ENCODE measurements around the gene ZFAND5. TPM values are rescaled to one million over a fixed set of nuclear protein-coding genes. Genes with fewer than 3 reads are reported as not detected.
A peak's percentile ranks its signal among the peaks of the same experiment; 100 is the strongest.

Gene ZFAND5
- total RNA-seq, result 174 TPM
- long read RNA-seq, transcript ZFAND5-206 (4 exons, 553 nt), result minor isoform, 13 of 168 reads
- long read RNA-seq, transcript ZFAND5-204 (6 exons, 2,686 nt), result major isoform, 88 of 168 reads
- long read RNA-seq, transcript ZFAND5-205 (7 exons, 2,785 nt), result minor isoform, 43 of 168 reads
- long read RNA-seq, partial matches to known transcripts, result 14 of 168 reads
- long read RNA-seq, other reads (novel, unspliced or antisense), result 10 of 168 reads

DNA sequence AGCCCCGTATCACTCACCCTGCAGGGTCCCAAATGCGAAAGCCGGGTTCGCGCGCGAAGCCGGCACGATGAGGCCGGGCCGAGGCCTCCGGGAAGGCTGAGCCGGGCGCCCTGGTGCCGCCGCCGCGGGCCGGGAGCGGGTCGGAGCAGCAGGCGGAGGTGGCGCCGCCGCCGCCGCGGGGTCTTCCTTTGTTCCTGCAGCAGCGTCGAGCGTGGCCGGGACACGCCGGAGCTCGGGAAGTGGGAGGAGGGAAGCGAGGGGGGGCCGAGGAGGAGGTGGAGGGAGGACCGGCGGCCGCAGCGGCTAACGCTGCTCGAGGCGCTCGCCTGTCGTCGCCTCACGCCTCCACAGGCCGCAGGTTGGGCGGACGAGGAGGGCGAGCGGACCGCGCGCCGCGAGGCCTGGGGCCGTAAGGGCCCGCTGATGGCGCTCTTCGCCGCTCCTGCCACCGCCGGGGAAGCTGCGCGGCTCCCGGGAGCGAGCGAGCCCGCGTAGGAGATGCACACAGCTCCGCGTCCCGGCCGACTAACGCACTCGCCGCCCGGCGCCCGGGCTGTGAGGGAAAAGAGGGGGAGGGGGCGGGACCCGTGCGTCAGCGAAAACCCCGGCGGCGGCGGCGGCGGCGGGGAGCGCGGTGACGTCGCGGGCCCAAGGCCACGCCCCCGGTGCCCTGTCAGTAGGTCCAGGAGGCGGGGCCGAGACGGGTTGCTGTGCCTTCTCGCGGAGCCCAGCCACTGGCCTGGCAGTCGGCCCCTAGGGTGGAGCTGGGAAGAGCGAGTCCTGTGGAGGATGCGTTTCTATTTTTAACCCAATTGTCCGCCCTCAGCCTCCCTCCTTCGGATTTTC, at the start of gene ZFAND5:
ZFAND5 (minus strand) TSS at position 530 of the 846 bp plus-strand sequence. CDS start 4,430 bp downstream, outside the sequence.
- intact Hi-C loops (cut with micrococcal nuclease), result no loop called here
- DNase-seq (peak; percentile 100), ATAC-seq (peak; percentile 94)

DNA sequence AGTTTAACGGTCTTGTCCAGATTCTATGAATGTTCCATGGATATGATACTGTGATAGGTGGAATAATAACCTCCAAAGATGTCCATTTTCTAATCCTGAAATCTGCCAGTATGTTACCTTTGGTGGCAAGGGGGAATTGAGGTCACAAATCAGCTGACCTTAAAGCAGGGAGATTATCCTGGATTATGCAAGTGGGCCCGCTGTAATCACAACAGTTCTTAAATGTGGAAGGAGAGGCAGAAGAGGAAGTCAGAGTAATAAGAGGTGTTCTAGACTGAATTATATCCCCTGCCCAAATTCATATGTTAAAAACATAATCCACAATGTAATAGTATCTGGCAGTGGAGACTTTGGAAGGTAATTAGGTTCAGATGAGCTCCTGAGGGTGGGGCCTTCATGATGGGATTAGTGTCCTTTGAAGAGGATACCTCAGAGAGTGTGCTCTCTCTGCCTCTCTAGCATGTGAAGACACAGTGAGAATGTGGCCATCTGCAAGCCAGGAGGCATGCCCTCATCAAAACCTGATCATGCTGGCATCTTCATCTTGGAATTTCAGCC, 47.6 kb upstream of the ZFAND5 start:
- intact Hi-C loops (cut with micrococcal nuclease), result no loop called here
- no peak for DNase-seq

DNA sequence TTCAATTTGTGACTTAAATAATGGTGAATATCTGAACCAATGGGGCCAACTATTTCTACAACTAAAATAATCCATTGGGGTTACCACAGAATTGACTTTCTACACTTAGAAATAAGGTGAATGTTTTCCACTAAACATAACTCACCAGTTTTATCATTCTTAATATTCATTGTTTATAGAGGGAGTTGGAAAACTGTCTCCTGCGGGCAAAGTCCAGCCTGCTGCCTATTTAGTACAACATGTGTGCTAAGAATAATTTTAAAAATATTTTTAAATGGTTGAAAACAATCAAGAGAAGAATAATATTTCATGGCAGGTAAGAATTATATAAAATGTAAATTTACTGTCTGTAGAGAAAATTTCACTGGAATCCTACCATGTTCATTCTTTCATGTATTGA, 45.2 kb upstream of the ZFAND5 start:
- intact Hi-C loops (cut with micrococcal nuclease), result no loop called here
- DNase-seq (no peak), ATAC-seq (no peak)

More for the DNA sequence above, 47.6 kb upstream of the ZFAND5 start:
- no peak for ATAC-seq

GRCh38 chr9:72407114-72407513, 42.1 kb upstream of the ZFAND5 start:
- no peak for DNase-seq
- ATAC-seq, result no peak
- intact Hi-C loops (cut with micrococcal nuclease), result no loop called here

DNA sequence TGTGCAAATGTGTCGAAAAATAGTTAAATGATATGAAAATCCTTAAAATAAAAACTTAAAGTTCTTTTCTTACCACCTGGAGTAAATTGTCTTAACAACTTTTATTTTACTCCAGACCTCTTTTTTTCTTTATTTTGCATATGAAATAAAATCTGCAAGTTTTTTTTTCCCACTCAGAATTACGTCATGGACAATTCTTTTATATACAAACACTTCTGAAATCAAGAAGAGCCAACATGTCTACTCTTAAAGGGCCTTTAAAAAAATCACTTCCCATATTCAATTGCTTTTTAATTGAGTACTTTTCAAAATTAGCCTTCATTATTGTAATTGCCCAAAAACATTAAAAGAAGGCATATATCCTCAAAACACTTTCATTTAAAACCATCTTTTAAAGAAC, 37.7 kb upstream of the ZFAND5 start:
- intact Hi-C loops (cut with micrococcal nuclease), result no loop called here
- DNase-seq (no peak), ATAC-seq (no peak)

- no peak for ATAC-seq
- no peak for DNase-seq
- intact Hi-C loops (cut with micrococcal nuclease), result no loop called here
Observed at GRCh38 chr9:72401396-72401795, 36.4 kb upstream of the ZFAND5 start.

DNA sequence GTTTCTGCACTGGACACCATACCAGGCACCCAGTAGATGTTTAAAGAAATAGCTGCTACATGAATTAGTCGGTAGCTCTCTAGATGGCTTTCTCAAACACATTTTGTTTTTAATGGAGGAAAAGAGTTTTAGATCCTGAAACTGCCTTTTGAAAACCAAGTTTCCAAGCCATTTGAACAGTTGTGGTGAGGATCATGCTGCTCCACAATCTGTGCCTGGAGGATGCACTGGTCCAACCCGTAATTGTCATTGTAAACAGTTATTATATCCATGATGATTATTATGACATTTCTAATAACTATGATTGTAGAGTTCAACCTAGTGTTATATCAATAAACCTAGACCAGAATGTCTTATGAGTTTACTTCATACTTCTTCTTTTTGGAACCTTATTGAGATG, 35.9 kb upstream of the ZFAND5 start:
- DNase-seq (no peak), ATAC-seq (no peak)
- intact Hi-C loops (cut with micrococcal nuclease), result no loop called here

DNA sequence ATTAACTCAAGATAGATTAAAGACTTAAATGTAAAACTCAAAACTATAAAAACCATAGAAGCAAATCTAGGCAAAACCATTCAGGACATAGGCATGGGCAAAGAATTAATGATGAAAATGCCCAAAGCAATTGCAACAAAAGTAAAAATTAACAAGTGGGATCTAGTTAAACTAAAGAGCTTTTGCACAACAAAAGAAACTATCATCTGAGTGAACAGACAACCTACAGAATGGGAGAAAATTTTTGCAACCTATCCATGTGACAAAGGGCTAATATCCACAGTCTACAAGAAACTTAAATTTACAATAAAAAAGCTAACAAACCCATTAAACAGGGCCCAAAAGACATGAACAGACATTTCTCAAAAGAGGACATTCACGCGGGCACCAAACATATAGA, 34.4 kb upstream of the ZFAND5 start:
- ATAC-seq (no peak), DNase-seq (no peak)
- intact Hi-C loops (cut with micrococcal nuclease), result no loop called here

GRCh38 chr9:72396247-72397091, 31.5 kb upstream of the ZFAND5 start:
- DNase-seq (no peak), ATAC-seq (no peak)
- intact Hi-C loops (cut with micrococcal nuclease), result no loop called here

DNA sequence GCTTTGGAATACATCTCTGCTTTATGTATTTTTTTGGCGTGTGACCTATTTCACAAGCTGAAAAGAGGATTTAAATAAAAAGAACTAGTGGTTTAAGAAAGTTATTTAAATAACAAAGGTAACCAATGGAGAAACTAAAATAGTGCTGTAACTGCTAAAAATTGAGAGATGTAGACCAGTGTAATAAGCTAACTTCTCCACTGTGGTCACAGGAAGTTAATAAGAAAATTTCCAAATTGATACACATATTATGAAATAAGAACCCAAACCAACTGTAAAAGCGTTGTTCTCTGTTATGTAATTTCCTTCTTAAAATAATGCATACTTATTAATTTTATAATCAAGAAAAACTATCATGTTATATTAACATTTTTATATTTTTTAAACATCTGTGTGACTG, 29.1 kb upstream of the ZFAND5 start:
- no peak for DNase-seq
- intact Hi-C loops (cut with micrococcal nuclease), result no loop called here
- no peak for ATAC-seq

DNA sequence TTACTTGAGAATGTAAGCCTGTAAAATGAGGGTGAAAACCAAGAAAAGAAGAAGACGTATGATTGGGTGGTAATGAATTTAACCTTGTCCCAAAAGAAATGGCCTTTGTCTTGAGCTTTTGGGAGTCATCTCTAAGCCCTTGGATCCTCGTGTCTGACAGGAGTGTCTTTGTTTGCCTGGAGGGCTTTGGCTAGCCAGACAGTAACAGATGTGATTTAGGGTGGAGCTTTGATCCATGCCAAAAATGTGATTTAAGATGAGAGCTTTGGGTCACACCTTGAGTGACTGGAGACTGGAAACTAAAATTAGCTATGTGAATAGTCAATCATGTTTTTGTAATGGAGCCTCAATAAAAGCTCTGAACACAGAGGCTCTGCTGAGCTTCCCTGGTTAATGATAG, 25.9 kb upstream of the ZFAND5 start:
- DNase-seq (no peak), ATAC-seq (no peak)
- intact Hi-C loops (cut with micrococcal nuclease), result no loop called here

- ATAC-seq (no peak), DNase-seq (no peak)
- intact Hi-C loops (cut with micrococcal nuclease), result no loop called here
Observed at GRCh38 chr9:72386186-72386585, 21.2 kb upstream of the ZFAND5 start.

- ATAC-seq (no peak), DNase-seq (no peak)
- intact Hi-C loops (cut with micrococcal nuclease), result no loop called here
Observed at GRCh38 chr9:72384710-72385485, 19.9 kb upstream of the ZFAND5 start.

- no peak for DNase-seq
- intact Hi-C loops (cut with micrococcal nuclease), result no loop called here
- no peak for ATAC-seq
Observed at GRCh38 chr9:72383978-72384709, 19.1 kb upstream of the ZFAND5 start.

DNA sequence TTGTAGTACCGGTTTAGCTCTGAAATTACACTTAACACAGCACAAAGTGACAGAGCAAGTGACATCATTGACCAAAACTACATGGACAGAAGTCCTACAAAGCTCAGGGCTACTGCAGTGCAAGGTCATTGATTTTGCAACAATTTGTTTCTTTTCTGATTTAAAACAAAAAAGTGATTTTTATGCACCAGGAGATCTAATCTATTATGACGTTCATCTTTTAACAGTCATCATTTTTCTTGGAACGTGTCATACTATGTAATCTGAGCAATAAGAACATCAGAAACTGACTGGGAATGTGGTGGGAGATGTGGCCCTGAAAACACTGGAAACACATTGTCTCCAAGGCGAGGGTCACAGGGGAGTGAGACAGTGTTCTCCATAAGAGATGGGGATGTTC, 17.4 kb upstream of the ZFAND5 start:
- DNase-seq, result no peak
- intact Hi-C loops (cut with micrococcal nuclease), result no loop called here
- ATAC-seq, result no peak

DNA sequence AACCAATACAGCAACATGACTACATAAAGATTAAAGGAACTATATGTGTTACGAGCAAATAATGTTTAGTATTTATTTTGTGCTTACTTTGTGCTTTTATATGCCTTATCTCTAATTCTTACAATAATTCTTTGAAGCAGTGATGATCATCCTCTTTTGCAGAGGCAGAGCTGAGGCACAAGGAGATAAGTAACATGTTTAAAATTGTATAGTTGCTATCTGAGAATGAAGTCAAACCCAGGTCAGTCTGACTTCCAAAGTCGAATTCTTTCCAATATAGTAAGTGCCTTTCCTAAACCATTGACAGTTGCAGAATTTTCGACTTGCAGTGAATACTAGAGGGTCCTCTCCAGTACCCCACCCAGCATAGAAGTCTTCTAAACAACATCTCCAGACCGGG, 12.0 kb upstream of the ZFAND5 start:
- ATAC-seq, result no peak

GRCh38 chr9:72371151-72371550, 6.1 kb upstream of the ZFAND5 start:
- DNase-seq (no peak), ATAC-seq (no peak)
- intact Hi-C loops (cut with micrococcal nuclease), result no loop called here

More for the DNA sequence above, 12.0 kb upstream of the ZFAND5 start:
- intact Hi-C loops (cut with micrococcal nuclease), result no loop called here
- DNase-seq, result no peak

- DNase-seq (peak; percentile 92), ATAC-seq (peak; percentile 71)
- intact Hi-C loops (cut with micrococcal nuclease), result no loop called here
Observed at GRCh38 chr9:72365525-72366256, 683 bp upstream of the ZFAND5 start.

All from left ventricle myocardium superior (tissue), 1 donor.